ENCODE results near the gene GAREM1. TPM values are rescaled to one million over a fixed set of nuclear protein-coding genes. Genes with fewer than 3 reads are reported as not detected.
"Not testable (repeated sequence)": the region's sequence is repeated elsewhere in the genome, so short reads cannot be mapped to it uniquely, and the experiment has no call there.

The GAREM1 gene
- total RNA-seq, result 22.9 TPM

GRCh38 chr18:32470714-32471633 lies at the start of gene GAREM1:
GAREM1 (minus strand) TSS chr18:32470882; CDS start chr18:32470428, 454 bp downstream.
- ATAC-seq, result peak; percentile 98

DNA sequence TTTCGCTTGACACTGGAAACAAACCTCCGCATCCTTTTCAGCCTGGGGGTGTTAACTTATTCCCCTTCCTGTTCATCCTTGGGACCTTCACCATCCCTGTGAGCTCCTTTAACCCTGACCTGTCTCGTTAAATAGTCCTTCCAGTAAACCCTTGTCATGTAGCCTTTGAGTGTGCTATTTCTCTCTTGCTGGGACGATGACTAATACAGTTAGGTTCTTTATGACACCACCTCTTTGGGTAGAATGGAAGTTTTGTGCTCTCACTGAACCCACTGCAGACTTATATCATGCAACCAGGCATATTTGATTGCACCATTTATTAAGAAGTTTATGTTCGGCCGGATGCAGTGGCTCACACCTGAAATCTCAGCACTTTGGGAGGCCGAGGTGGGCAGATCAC lies 40.5 kb upstream of the GAREM1 start:
- no peak for ATAC-seq

DNA sequence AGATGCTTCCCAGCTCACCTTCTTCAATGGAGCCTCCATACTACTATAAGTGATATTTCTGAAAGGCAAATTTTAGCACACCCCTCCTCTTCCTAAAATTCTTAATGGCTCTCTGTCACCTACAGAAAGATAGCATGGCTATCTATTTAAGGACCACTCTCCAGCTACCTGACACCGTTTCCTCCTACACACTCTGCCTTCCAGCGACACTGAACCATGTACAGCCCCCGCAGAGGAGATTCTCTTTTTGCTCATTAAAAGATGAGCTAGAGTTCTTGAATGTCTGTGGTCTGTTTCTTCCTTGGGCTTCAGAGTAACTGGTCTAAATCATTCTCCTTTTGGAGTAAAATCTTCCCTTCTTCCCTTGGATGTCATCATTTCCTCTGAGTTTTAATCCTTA lies 38.4 kb upstream of the GAREM1 start:
- no peak for ATAC-seq

- ATAC-seq, result no peak
Measured at GRCh38 chr18:32507093-32507492, 36.4 kb upstream of the GAREM1 start.

- no peak for ATAC-seq
Measured at GRCh38 chr18:32502014-32502413, 31.3 kb upstream of the GAREM1 start.

- ATAC-seq, result peak; percentile 48
Measured at GRCh38 chr18:32501242-32501641, 30.6 kb upstream of the GAREM1 start.

- ATAC-seq, result no peak
Measured at GRCh38 chr18:32483002-32483401, 12.3 kb upstream of the GAREM1 start.

GRCh38 chr18:32482117-32482516 lies 11.4 kb upstream of the GAREM1 start:
- no peak for ATAC-seq

DNA sequence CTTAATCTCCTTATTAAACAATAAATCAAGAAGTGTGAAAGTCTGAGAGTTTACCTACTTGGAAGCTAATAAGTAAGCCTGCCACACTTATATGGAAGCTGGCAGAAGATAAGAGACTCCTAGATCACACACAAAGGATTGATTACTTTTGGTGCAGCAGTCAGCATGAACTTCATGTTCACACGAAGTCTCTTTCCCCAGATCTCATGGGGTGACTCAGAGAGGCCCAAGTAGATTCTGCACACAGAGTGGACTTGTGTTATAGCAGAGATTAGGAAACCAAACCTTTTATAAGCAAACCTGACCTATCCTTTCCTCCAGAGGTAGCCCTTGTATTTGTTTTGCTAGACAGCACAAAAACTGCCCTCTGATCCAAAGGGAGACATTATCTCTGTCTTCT lies 9.9 kb upstream of the GAREM1 start:
- no peak for ATAC-seq

- ATAC-seq, result no peak
Measured at GRCh38 chr18:32478807-32479206, 8.1 kb upstream of the GAREM1 start.

DNA sequence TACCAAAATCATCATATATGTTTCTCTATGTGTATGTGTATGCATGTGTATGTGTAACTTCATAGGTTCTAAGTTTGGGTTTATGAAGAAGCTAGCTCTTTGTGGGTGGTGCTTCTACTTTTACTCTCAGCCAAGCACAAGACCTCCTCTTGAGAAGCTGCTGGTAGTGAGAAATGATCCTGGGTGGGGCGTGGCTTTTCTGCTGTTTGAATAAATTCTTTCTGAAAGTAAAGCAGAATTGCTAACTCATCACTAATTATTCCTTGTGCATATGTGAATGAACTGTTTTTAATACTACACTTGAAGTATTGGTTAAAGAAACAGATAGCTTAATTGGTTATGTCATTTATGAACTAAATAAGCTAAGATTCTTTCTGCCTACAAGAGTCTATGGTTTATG lies 7.6 kb upstream of the GAREM1 start:
- ATAC-seq, result no peak

DNA sequence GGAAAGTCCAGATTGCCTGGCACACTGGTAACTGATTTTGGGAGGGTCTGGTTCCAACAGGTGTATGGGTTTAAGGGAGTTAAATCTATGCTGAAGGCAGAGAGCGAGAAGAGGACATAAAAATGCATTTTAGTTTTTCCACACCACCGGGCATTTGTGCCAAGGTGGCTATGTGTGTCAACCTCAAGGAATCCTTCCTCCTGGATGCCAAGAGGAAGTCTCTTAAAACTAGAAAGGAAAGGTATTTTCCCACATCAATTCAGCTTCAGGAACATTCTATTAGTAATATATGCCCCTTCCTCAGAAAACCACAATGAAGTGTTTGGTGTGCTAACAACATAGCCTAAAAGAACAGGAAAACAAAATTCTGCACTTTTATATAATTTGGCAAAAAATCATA lies 5.4 kb upstream of the GAREM1 start:
- ATAC-seq, result no peak

GRCh38 chr18:32475069-32475468 lies 4.4 kb upstream of the GAREM1 start:
- not testable (repeated sequence) for ATAC-seq

- no peak for ATAC-seq
Measured at GRCh38 chr18:32473325-32473724, 2.6 kb upstream of the GAREM1 start.

- no peak for ATAC-seq
Measured at GRCh38 chr18:32472841-32473240, 2.2 kb upstream of the GAREM1 start.

GRCh38 chr18:32470460-32470713 lies 295 bp downstream of the GAREM1 start:
- no peak for ATAC-seq

DNA sequence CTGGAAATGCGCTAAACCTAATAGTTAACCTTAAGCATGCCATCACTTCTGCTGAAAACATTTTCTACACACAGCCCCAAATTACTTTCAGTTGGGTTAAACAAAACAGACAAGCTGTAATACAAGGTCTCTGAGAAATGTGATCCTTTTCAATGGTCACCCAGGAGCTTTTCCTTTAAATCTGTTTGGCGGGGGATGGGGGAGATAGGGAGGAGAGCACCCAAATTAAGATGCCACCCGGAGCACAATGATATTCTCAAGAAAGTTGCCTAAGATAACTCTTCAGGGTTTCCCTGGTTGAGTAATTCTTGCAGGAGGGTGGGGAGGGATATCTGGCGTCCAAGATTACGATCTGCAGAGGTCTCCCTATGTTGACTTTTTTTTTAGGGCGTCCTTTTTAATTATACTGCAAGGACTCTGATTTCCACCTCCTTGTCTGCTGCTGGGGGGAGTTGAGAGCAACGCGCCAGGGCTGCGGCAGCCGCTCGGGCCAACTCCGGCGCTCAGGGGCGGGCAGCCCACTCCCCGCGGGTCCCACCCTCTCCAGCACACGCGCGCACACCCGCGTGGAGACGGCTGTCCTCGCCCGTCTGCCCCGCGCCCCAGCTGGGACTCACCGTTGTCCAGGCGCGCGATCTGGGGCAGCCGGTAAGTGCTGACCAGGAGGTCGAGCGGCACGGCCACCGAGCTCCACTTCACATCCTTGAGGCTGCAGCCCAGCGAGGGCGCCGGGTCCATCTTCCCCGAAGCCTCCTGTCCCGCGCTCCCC lies 807 bp downstream of the GAREM1 start:
- no peak for ATAC-seq

GRCh38 chr18:32469190-32469651 lies 1.5 kb downstream of the GAREM1 start:
- peak; percentile 32 for ATAC-seq

DNA sequence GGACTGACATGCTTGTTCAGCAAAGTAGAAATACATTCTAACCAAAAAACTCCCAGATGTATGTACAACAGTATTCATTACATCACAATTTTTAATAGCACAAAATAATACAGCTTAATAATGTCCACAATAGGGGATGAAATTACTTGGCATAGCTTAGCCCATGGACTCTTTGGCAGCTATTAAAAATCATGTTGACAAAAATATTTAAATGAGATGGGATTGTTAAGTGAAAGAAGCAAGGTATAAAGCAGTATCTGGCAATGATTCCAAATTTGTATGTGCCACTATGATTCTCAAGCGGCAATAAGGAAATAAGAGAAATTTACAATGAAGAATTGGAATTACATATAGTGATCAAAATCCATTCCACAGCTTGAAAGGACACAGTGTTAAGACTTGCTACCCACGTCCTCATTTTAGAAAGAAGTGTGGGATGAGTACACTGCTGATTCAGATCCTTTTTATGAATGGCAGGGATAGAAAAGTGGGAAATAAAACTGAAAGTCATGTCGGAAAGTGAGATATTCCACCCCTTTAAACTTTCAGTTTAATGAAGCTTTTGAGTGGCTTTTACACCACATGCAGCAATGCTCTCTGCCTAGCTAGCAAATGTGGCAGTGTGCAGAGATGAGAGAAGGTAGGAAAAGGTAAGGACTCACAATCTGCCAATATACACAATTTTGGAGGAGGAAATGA lies 2.4 kb downstream of the GAREM1 start:
- no peak for ATAC-seq

- no peak for ATAC-seq
Measured at GRCh38 chr18:32461709-32462272, 8.9 kb downstream of the GAREM1 start.

DNA sequence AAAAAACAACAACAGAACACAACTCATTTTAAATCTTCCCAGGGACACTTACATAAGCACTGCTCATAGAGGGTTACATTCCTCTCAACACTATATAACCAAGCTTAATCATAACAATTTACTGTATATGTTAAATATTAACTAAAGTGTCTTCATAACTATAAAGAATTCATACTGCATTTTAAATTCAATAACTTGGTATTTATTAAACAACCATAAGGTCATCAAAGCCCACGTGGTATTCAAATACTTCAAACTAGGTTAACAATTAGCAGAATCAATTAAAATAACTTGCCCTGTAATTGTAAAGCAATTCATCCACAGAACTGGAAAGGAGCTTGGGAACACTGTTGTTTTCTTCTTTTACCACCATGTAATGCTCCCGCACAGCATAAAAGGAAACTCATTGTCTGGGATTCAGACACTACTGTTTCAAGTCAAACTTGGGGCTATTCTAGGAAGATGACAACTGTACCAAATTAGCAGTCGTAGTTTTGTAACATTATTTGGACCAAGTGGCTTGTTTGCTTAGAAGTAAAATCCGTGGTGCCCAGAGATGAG lies 10.4 kb downstream of the GAREM1 start:
- no peak for ATAC-seq

DNA sequence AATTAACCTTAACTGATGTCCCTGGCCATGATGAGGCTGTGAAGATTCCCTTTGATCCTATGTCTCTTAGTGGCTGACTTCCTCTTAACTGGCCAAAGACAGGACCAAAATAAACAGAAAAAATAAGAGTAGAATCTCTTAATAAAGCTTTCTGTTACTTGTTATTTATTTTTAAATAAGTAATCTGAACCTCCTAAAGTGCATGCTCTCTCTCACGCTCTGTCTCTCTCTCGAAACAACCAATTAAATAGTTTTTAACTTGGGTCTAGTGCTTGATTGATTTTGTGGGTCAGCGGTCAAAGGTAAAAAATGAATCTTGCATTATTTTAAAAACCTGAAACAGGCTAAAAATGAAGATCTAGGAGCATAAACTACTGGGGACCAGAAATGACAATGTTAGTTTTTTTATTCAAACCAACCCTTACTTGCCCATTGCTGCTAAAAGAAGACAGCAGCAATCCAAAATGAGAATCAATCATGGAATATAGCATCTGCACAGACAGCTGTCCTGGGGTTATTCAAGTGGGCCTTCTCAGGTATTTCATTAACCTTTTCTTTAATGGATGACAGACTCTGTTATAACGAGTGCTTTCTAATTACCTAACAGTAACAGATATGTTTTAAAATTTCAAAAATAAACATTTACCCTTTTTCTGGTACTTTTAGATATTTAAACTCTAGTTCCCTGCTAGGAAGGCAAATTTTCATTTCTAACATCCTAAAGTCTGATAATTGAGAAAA lies 11.2 kb downstream of the GAREM1 start:
- ATAC-seq, result no peak

All from esophagus mucosa (tissue), 1 donor.